A673 (cell line): ENCODE results near the gene STARD7. TPM values are rescaled to one million over a fixed set of nuclear protein-coding genes. Genes with fewer than 3 reads are reported as not detected.

Experiments
- BruUV-seq: library from RNA; stranded (reverse); fragments of 400-500 nt; replicated peaks from 2 replicates; lab custom pipeline; 2021; lab: Mats Ljungman, UMichigan
- CTCF ChIA-PET: fragments of 300-600 bp; sonication (Branson Sonifier 250); formaldehyde crosslinking; loops from one replicate; lab custom pipeline; 2022; ENCODE audit warnings: antibody characterized with exemption; lab: Charles Lee
- POLR2A ChIA-PET: fragments of 300-600 bp; sonication (Branson Sonifier 250); formaldehyde crosslinking; loops from one replicate; lab custom pipeline; 2022; ENCODE audit warnings: antibody characterized with exemption; ENCODE audit not compliant: low non-redundant PET; lab: Charles Lee
- DNase-seq: peaks from one replicate; pipeline ENCODE4 v3.0.0-alpha.2; 2015; ENCODE audit warnings: low spot score
- H3K27ac ChIP-seq: fragments of 200-600 bp; sonication (generic); 2 replicates; pipeline ENCODE4 v1.5.1; 2016; ENCODE audit warnings: mixed run types, low read depth, mild to moderate bottlenecking, mixed read lengths, antibody characterized with exemption, low read length; ENCODE audit not compliant: poor library complexity, severe bottlenecking
- H3K27me3 ChIP-seq: fragments of 200-600 bp; sonication (generic); replicated peaks from 2 replicates; pipeline ENCODE4 v1.6.1; 2017; ENCODE audit warnings: mixed run types, low read depth, mild to moderate bottlenecking, mixed read lengths, antibody characterized with exemption, low read length; ENCODE audit not compliant: insufficient read depth, poor library complexity
- H3K36me3 ChIP-seq: fragments of 200-600 bp; sonication (generic); 2 replicates; pipeline ENCODE4 v1.6.1; 2016; ENCODE audit warnings: mixed run types, mild to moderate bottlenecking, mixed read lengths, antibody characterized with exemption, low read length; ENCODE audit not compliant: insufficient read depth, poor library complexity, severe bottlenecking
- H3K4me1 ChIP-seq: fragments of 200-600 bp; sonication (generic); 2 replicates; pipeline ENCODE4 v1.6.1; 2017; ENCODE audit warnings: mixed run types, mild to moderate bottlenecking, mixed read lengths, antibody characterized with exemption, low read length; ENCODE audit not compliant: insufficient read depth, poor library complexity, severe bottlenecking
- H3K4me3 ChIP-seq: fragments of 200-600 bp; sonication (generic); 2 replicates; pipeline ENCODE4 v1.5.1; 2016; ENCODE audit warnings: low read depth, mixed run types, mild to moderate bottlenecking, mixed read lengths, low read length; ENCODE audit not compliant: poor library complexity, severe bottlenecking
- H3K9me3 ChIP-seq: fragments of 200-600 bp; sonication (generic); 2 replicates; pipeline ENCODE4 v1.6.1; 2016; ENCODE audit warnings: mixed run types, low read depth, mild to moderate bottlenecking, mixed read lengths, antibody characterized with exemption, low read length; ENCODE audit not compliant: poor library complexity, severe bottlenecking
- EZH2 ChIP-seq: fragments of 200-600 bp; sonication (generic); IDR thresholded peaks from 2 replicates; pipeline ENCODE4 v1.6.1; 2017; ENCODE audit warnings: borderline replicate concordance, low read depth, mild to moderate bottlenecking, mixed read lengths, antibody characterized with exemption, low read length; ENCODE audit not compliant: poor library complexity, severe bottlenecking
- intact Hi-C: fragments of 100-400 bp; cut with micrococcal nuclease; formaldehyde crosslinking; loops from one replicate; pipeline ENCODE4 v1.10.0; 2022; ENCODE audit not compliant: unreplicated experiment
- total RNA-seq: library from RNA; stranded (reverse); gene quantifications from 2 replicates; pipeline ENCODE4 v1.2.3, GENCODE V29; 2021
- TF ChIP-seq, protein P1 (sequence below): fragments of 300-800, 200-600 bp; sonication (generic); conservative IDR thresholded peaks from 2 replicates; pipeline ENCODE4 v1.5.1; 2017; ENCODE audit warnings: low read depth, mild to moderate bottlenecking, antibody characterized with exemption, low read length, moderate library complexity, mixed read lengths

Gene STARD7
- total RNA-seq, 1 experiment from 2014 or later: 201 TPM

GRCh38 chr2:96151595-96152303 lies 56.9 kb downstream of the STARD7 start:
- Histone ChIP-seq H3K4me3 (no peak overlapping the region), H3K36me3 (no peaks in the 10 kb centered on the region), H3K9me3 (no peaks in the 10 kb centered on the region), H3K27ac (no peak overlapping the region), H3K27me3 (no peaks in the 10 kb centered on the region), H3K4me1 (peaks cover 9% of the 10 kb centered on the region)
- no TSS peak for BruUV-seq
- POLR2A ChIA-PET: no interaction called here
- DNase-seq: no peak
- TF ChIP-seq, protein P1, sequence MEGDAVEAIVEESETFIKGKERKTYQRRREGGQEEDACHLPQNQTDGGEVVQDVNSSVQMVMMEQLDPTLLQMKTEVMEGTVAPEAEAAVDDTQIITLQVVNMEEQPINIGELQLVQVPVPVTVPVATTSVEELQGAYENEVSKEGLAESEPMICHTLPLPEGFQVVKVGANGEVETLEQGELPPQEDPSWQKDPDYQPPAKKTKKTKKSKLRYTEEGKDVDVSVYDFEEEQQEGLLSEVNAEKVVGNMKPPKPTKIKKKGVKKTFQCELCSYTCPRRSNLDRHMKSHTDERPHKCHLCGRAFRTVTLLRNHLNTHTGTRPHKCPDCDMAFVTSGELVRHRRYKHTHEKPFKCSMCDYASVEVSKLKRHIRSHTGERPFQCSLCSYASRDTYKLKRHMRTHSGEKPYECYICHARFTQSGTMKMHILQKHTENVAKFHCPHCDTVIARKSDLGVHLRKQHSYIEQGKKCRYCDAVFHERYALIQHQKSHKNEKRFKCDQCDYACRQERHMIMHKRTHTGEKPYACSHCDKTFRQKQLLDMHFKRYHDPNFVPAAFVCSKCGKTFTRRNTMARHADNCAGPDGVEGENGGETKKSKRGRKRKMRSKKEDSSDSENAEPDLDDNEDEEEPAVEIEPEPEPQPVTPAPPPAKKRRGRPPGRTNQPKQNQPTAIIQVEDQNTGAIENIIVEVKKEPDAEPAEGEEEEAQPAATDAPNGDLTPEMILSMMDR: no peak
- no peak for TF ChIP-seq EZH2
- CTCF ChIA-PET: interaction anchor here (0.5 to 0.6 kb wide), 2 partner anchors 13 to 15 kb away, joined by 3 to 10 read pairs; no protein-coding TSS in a partner anchor
- intact Hi-C loops: no loop called here

DNA sequence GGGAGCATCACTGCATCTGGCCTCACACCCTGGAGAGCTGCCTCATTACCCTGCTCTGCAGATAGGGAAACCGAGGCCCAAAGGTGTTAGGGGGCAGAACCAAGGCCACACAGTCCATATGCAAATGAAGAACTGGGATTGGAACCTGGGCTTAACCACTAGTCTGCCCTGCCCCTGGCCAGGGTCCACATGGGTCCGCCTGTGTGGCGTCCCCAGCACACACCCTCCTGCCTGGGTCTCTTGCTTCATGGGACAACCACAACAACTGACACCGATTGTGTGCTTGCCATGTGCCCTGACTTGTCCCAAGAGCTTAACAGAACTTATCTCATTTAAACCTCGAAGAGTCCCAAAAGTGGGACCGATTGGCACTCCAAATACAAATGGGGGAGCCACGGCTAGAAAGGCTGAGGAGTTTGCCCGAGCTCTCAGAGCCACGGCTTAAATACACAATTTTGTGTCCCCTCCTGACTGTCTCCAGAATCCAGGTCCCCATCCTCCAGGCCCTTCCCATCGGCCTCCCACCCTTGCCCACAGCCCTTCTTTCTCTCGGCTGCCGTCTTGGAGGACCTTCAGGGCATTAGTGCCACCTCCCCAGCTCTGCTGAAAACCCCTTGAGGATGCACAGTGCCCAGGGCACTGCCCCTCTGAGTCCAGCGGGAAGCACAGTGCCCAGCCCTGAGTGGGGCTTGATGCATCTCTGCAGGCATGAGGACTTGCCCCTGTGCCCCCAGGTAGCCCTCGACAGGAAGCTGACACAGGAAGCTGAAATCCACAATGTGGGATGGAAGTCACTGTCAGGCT lies 57.6 kb downstream of the STARD7 start:
- Histone ChIP-seq H3K4me1 (peaks cover 9% of the 10 kb centered on the region), H3K36me3 (no peaks in the 10 kb centered on the region), H3K9me3 (no peaks in the 10 kb centered on the region), H3K4me3 (no peak overlapping the region), H3K27me3 (no peaks in the 10 kb centered on the region), H3K27ac (no peak overlapping the region)
- TF ChIP-seq EZH2: no peak
- TF ChIP-seq, protein P1: no peak
- intact Hi-C loops: no loop called here
- ChIA-PET CTCF (interaction anchor here (0.6 kb wide), 1 partner anchor 28 kb away, joined by 6 read pairs; no protein-coding TSS in a partner anchor), POLR2A (no interaction called here)
- no TSS peak for BruUV-seq
- no peak for DNase-seq

- Histone ChIP-seq H3K4me1 (peaks cover 9% of the 10 kb centered on the region), H3K36me3 (no peaks in the 10 kb centered on the region), H3K27me3 (no peaks in the 10 kb centered on the region), H3K9me3 (no peaks in the 10 kb centered on the region), H3K27ac (no peak overlapping the region), H3K4me3 (no peak overlapping the region)
- TF ChIP-seq, protein P1: no peak
- TF ChIP-seq EZH2: no peak
- no TSS peak for BruUV-seq
- ChIA-PET POLR2A (no interaction called here), CTCF (no interaction called here)
- no peak for DNase-seq
- intact Hi-C loops: no loop called here
These were observed 58.5 kb downstream of the STARD7 start for GRCh38 chr2:96150007-96150640.
